Gastrocnemius medialis (tissue), 4 donors: ENCODE measurements around the gene RANBP17.

Source experiments
- POLR2A ChIP-seq, 2 donors: fragments of 450-650 bp; IDR thresholded peaks; one replicate each; pipeline ENCODE4 v1.6.1; 2017; ENCODE audit warnings: antibody characterized with exemption in 2 of 2, mild to moderate bottlenecking in 2 of 2, moderate library complexity in 2 of 2
- TF ChIP-seq, protein P1 (sequence below), 5 experiments: fragments of 450-650 bp in 3 of 5; fragments of 200-600 bp in 2 of 5; sonication (generic) in 2 of 5; IDR thresholded peaks in 4 of 5; conservative IDR thresholded peaks in 1 of 5; 1 replicate in 4 of 5; 2 replicates in 1 of 5; pipeline ENCODE4 v1.5.1; 2016 to 2019; ENCODE audit warnings: antibody characterized with exemption in 5 of 5, mild to moderate bottlenecking in 3 of 5, moderate library complexity in 3 of 5

GRCh38 chr5:171201310-171201709, 339.5 kb downstream of the RANBP17 start:
- TF ChIP-seq, protein P1, sequence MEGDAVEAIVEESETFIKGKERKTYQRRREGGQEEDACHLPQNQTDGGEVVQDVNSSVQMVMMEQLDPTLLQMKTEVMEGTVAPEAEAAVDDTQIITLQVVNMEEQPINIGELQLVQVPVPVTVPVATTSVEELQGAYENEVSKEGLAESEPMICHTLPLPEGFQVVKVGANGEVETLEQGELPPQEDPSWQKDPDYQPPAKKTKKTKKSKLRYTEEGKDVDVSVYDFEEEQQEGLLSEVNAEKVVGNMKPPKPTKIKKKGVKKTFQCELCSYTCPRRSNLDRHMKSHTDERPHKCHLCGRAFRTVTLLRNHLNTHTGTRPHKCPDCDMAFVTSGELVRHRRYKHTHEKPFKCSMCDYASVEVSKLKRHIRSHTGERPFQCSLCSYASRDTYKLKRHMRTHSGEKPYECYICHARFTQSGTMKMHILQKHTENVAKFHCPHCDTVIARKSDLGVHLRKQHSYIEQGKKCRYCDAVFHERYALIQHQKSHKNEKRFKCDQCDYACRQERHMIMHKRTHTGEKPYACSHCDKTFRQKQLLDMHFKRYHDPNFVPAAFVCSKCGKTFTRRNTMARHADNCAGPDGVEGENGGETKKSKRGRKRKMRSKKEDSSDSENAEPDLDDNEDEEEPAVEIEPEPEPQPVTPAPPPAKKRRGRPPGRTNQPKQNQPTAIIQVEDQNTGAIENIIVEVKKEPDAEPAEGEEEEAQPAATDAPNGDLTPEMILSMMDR (IDR thresholded peaks at IDR 0.05 in 4 of 5, conservative IDR thresholded peaks at IDR 0.05 in 1 of 5): no peak
- no peak for TF ChIP-seq POLR2A (IDR thresholded peaks at IDR 0.05)
